HepG2 (cell line): Measurements from ENCODE around the gene CCDC174. TPM values are rescaled to one million over a fixed set of nuclear protein-coding genes. Genes with fewer than 3 reads are reported as not detected.
A peak's percentile ranks its signal among the peaks of the same experiment; 100 is the strongest.

Source experiments
- ATAC-seq: fragments of 200-7000 bp; cut with Tn5 transposase; 3 replicates; pipeline ENCODE4 v1.9.1; 2020; ENCODE audit warnings: mild to moderate bottlenecking, moderate library complexity
- BruUV-seq: library from RNA; stranded (reverse); fragments of 400-500 nt; replicated peaks from 2 replicates; lab custom pipeline; 2021; lab: Mats Ljungman, UMichigan
- CTCF ChIA-PET: fragments of 300-600 bp; formaldehyde crosslinking; extraction: SDS; loops from one replicate; lab custom pipeline; 2021; ENCODE audit warnings: low total read pairs, inconsistent platforms, low intra/inter-chr PET ratio; lab: Yijun Ruan, JAX
- POLR2A ChIA-PET: fragments of 350-600 bp; sonication (Branson Sonifier 250); formaldehyde crosslinking; loops from one replicate; lab custom pipeline; 2020; ENCODE audit warnings: antibody characterized with exemption, inconsistent platforms; lab: Yijun Ruan, JAX
- DNase-seq: peaks from one replicate; pipeline ENCODE4 v3.0.0-alpha.2; 2015; ENCODE audit warnings: low spot score
- FAIRE-seq: peaks from 3 replicates; lab custom pipeline; 2011; peaks lifted over from hg19 to GRCh38; lab: Jason Lieb, UNC
- H2AFZ ChIP-seq: one replicate; pipeline ENCODE4 v1.6.1; 2011; ENCODE audit warnings: low read length, inconsistent platforms
- H3K27ac ChIP-seq: fragments of 300-600 bp; 3 replicates; pipeline ENCODE4 v1.8.0; 2011; ENCODE audit warnings: mixed run types, mild to moderate bottlenecking, mixed read lengths, low read length, inconsistent platforms; ENCODE audit not compliant: insufficient read depth; ENCODE audit errors: extremely low read length
- H3K27me3 ChIP-seq, 2 experiments: fragments of 200-600 bp in 1 of 2; 2 replicates in 1 of 2; 3 replicates in 1 of 2; pipeline versions ENCODE4 v1.6.0 to v1.8.0; 2011; ENCODE audit warnings: low read length in 2 of 2, mild to moderate bottlenecking in 2 of 2, moderate library complexity in 2 of 2, inconsistent platforms in 1 of 2; ENCODE audit not compliant: insufficient read depth in 2 of 2, control insufficient read depth in 1 of 2
- H3K36me3 ChIP-seq, 2 experiments: fragments of 200-600 bp in 1 of 2; replicated peaks in 1 of 2; 2 replicates in 1 of 2; 3 replicates in 1 of 2; pipeline versions ENCODE4 v1.5.1 to v1.8.0; 2011; ENCODE audit warnings: low read length in 2 of 2, inconsistent platforms in 1 of 2; ENCODE audit not compliant: insufficient read depth in 2 of 2, control insufficient read depth in 1 of 2
- H3K4me1 ChIP-seq: 2 replicates; pipeline ENCODE4 v1.5.1; 2012; ENCODE audit warnings: low read length, inconsistent platforms; ENCODE audit not compliant: insufficient read depth
- H3K4me2 ChIP-seq: 2 replicates; pipeline ENCODE4 v1.6.0; 2011; ENCODE audit warnings: low read depth, low read length, inconsistent platforms
- H3K4me3 ChIP-seq, 3 experiments: fragments of 200-600 bp in 1 of 3; sonication (generic), shearing (Covaris generic) in 1 of 3; replicated peaks in 1 of 3; 2 replicates each; pipeline ENCODE4 v1.5.1; 2011 to 2016; ENCODE audit warnings: low read length in 3 of 3, inconsistent platforms in 2 of 3, low read depth in 2 of 3, mild to moderate bottlenecking in 2 of 3, control low read depth in 1 of 3, mixed read lengths in 1 of 3; ENCODE audit not compliant: insufficient read depth in 1 of 3
- H3K79me2 ChIP-seq: one replicate; pipeline ENCODE4 v1.6.1; 2011; ENCODE audit warnings: low read length, inconsistent platforms; ENCODE audit not compliant: insufficient read depth
- H3K9ac ChIP-seq: 2 replicates; pipeline ENCODE4 v1.6.0; 2011; ENCODE audit warnings: mild to moderate bottlenecking, low read depth, low read length, inconsistent platforms; ENCODE audit not compliant: insufficient read depth
- H3K9me3 ChIP-seq: 2 replicates; pipeline ENCODE4 v1.5.1; 2012; ENCODE audit warnings: mild to moderate bottlenecking, low read length
- H4K20me1 ChIP-seq: 2 replicates; pipeline ENCODE4 v1.6.0; 2011; ENCODE audit warnings: inconsistent platforms, mild to moderate bottlenecking, low read length, moderate library complexity; ENCODE audit not compliant: insufficient read depth
- BCL6 ChIP-seq: IDR thresholded peaks from 2 replicates; pipeline ENCODE4 v1.6.1; 2016; ENCODE audit warnings: missing genetic modification reagents, missing compliant biosample characterization
- HNF4A ChIP-seq: sonication (generic); formaldehyde crosslinking; IDR thresholded peaks from 2 replicates; pipeline ENCODE4 v1.4.0; 2020; ENCODE audit warnings: missing genetic modification reagents
- MAX ChIP-seq: IDR thresholded peaks from 2 replicates; pipeline ENCODE4 v1.6.1; 2012; ENCODE audit warnings: inconsistent platforms
- MXD1 ChIP-seq: sonication (generic); formaldehyde crosslinking; IDR thresholded peaks from 2 replicates; pipeline ENCODE4 v1.4.0; 2020; ENCODE audit warnings: mild to moderate bottlenecking, missing genetic modification reagents
- ONECUT2 ChIP-seq: sonication (generic); formaldehyde crosslinking; IDR thresholded peaks from 2 replicates; pipeline ENCODE4 v1.4.0; 2020; ENCODE audit warnings: missing genetic modification reagents
- ZGPAT ChIP-seq: IDR thresholded peaks from 2 replicates; pipeline ENCODE4 v1.6.1; 2016; ENCODE audit warnings: mild to moderate bottlenecking
- ZNF343 ChIP-seq: sonication (generic); formaldehyde crosslinking; IDR thresholded peaks from 2 replicates; pipeline ENCODE4 v1.4.0; 2020; ENCODE audit warnings: mild to moderate bottlenecking, missing genetic modification reagents
- WGBS: methylation state at CpG from one replicate; pipeline ENCODE4 v1.1.6; 2017; ENCODE audit warnings: low lambda C conversion rate; 5-methylcytosine and 5-hydroxymethylcytosine counted together
- in situ Hi-C: cut with HindIII; loops from 2 replicates; pipeline ENCODE4 v1.10.0; 2017; ENCODE audit warnings: low pct_unique_long_range_greater_than_20kb; ENCODE audit not compliant: extremely low pct_ligation_motif_present
- intact Hi-C: fragments of 100-400 bp; cut with micrococcal nuclease; formaldehyde crosslinking; loops from one replicate; pipeline ENCODE4 v1.10.0; 2022; ENCODE audit not compliant: unreplicated experiment
- polyA plus RNA-seq, 8 experiments: library from polyadenylated mRNA; depleted of rRNA in 3 of 8; stranded (reverse) in 7 of 8; unstranded in 1 of 8; fragments of >200 nt; fragmentation: Illumina TruSeq in 4 of 8; extraction: Trizol in 4 of 8; gene quantifications; 2 replicates each; pipeline versions ENCODE4 v1.2.1 to v1.2.3, GENCODE V29; 2011 to 2016; ENCODE audit warnings: low read depth in 4 of 8, missing spikeins in 1 of 8, mixed read lengths in 1 of 8; ENCODE audit not compliant: insufficient read depth in 1 of 8
- total RNA-seq, 5 experiments: library from RNA; depleted of rRNA; stranded (reverse); fragments of >200 nt; fragmentation: Illumina TruSeq; extraction: Trizol; gene quantifications; 2 replicates each; pipeline ENCODE4 v1.2.3, GENCODE V29; 2016; ENCODE audit warnings: low read depth in 1 of 5

CCDC174 gene
- total and polyA plus RNA-seq, 2 of the 13 experiments (the other 11 are each of a cell fraction or from before 2014, with no cell fraction given): 5.4 to 11.0 TPM

- 0 out of 2 replicates have a peak, but pooled peaks have one; percentile 34 for TF ChIP-seq ZGPAT
- TF ChIP-seq MXD1: no peak
- TF ChIP-seq ZNF343 (CRISPR knock-in tag): no peak
- peak; percentile 61 for TF ChIP-seq MAX
- peak; percentile 14; the same call in 1 of the 2 replicates for TF ChIP-seq HNF4A (CRISPR knock-in tag)
- TF ChIP-seq BCL6 (CRISPR knock-in tag): peak; percentile 33; the same call in 1 of the 2 replicates
- peak; percentile 48; the same call in 1 of the 2 replicates for TF ChIP-seq ONECUT2
- Histone ChIP-seq H3K27me3 (peaks cover 0 to 12% of the 10 kb centered on the region in 2 experiments; a peak in 1 of 5 replicates), H3K4me2 (peak overlapping the region; percentile 64), H3K79me2 (no peaks in the 10 kb centered on the region), H3K4me3 (peak overlapping the region in 1 of 3 experiments; percentile 39; a peak in 1 of 6 replicates), H4K20me1 (no peaks in the 10 kb centered on the region), H2AFZ (no peak overlapping the region), H3K36me3 (no peaks in the 10 kb centered on the region), H3K4me1 (peaks cover 57% of the 10 kb centered on the region), H3K9ac (0 out of 2 replicates have a peak overlapping the region, but pooled peaks have one; percentile 4), H3K9me3 (peaks cover 6% of the 10 kb centered on the region; the same call in 1 of the 2 replicates), H3K27ac (peak overlapping the region; percentile 58)
- intact Hi-C loops: loop anchor here (2.0 to 5.0 kb wide), 2 partner anchors 148 to 290 kb away; no protein-coding TSS in a partner anchor
- FAIRE-seq (no peak), ATAC-seq (peak; percentile 54), DNase-seq (no peak)
- ChIA-PET POLR2A (interaction anchor here (0.9 to 1.7 kb wide), 4 partner anchors 15 to 230 kb away, joined by 3 to 18 read pairs (median 4); partner anchors contain the start of genes CCDC174 and SLC6A6), CTCF (no interaction called here)
- in situ Hi-C loops: no loop called here
- WGBS: 1% methylated on average over 4 of the region's 4 CpGs
- no TSS peak for BruUV-seq
Measured at GRCh38 chr3:14632442-14632930, 19.1 kb upstream of the CCDC174 start.
